Measurements from ENCODE around the gene TNFSF10. TPM values are rescaled to one million over a fixed set of nuclear protein-coding genes. Genes with fewer than 3 reads are reported as not detected.

The TNFSF10 gene
- total and polyA plus RNA-seq, 9 of the 15 experiments (the other 6 are each of a cell fraction or from before 2014, with no cell fraction given) = 0.07 to 1.3 (median 0.27) TPM; not detected in 1

- Histone ChIP-seq H3K9ac (ENCODE audit: insufficient read depth in 1 of 2, low read depth in 2 of 2, low read length in 2 of 2) (no peak overlapping the region), H3K4me3 (no peak overlapping the region), H3K27ac (ENCODE audit: extremely low read depth, low read depth, low read length) (no peak overlapping the region), H2AFZ (ENCODE audit: low read depth, low read length) (no peak overlapping the region), H3K4me2 (ENCODE audit: insufficient read depth, low read length) (no peak overlapping the region), H3K4me1 (replicated peaks in 1 of 2; ENCODE audit: control insufficient read depth in 2 of 2, insufficient read depth in 2 of 2, low read length in 2 of 2) (peaks cover 4 to 8% of the 10 kb centered on the region in 2 experiments; a peak in 3 of 5 replicates), H3K36me3 (ENCODE audit: control insufficient read depth, insufficient read depth, low read length) (no peaks in the 10 kb centered on the region), H4K20me1 (replicated peaks; ENCODE audit: control insufficient read depth, insufficient read depth, low read length) (no peaks in the 10 kb centered on the region), H3K9me1 (ENCODE audit: control insufficient read depth, insufficient read depth, low read length) (no peaks in the 10 kb centered on the region), H3K9me3 (replicated peaks; ENCODE audit: control insufficient read depth, insufficient read depth, low read depth, low read length) (no peaks in the 10 kb centered on the region), H3K79me2 (ENCODE audit: control insufficient read depth, insufficient read depth, low read length) (no peaks in the 10 kb centered on the region), H3K27me3 (ENCODE audit: control insufficient read depth in 2 of 2, insufficient read depth in 2 of 2, low read length in 2 of 2) (no peaks in the 10 kb centered on the region)
- 38% methylated on average over 4 of the region's 4 CpGs for WGBS (ENCODE audit: insufficient coverage, low coverage, missing lambda C conversion rate)
- in situ Hi-C loops (cut with MboI) (no loop called here), intact Hi-C loops (cut with micrococcal nuclease) (no loop called here)
- POLR2A ChIA-PET = no interaction called here
- no TSS peak for BruUV-seq (replicated peaks)
- CTCF ChIA-PET (ENCODE audit: low intra/inter-chr PET ratio) = interaction anchor here (0.6 kb wide), 1 partner anchor 88 kb away, joined by 3 read pairs; no protein-coding TSS in a partner anchor
- DNase-seq (ENCODE audit: extremely low read depth in 1 of 4, low spot score in 3 of 4) = no peak
- FAIRE-seq = no peak
- ATAC-seq = no peak
- no peak for TF ChIP-seq ELF4 (CRISPR knock-in tag; IDR thresholded peaks at IDR 0.05)
- no peak for TF ChIP-seq KLF13 (tag; IDR thresholded peaks at IDR 0.05; ENCODE audit: borderline replicate concordance, low read depth)
- no peak for TF ChIP-seq CBX5 (IDR thresholded peaks at IDR 0.05; ENCODE audit: borderline replicate concordance, low read depth)
- no peak for TF ChIP-seq ZNF354B (CRISPR knock-in tag; IDR thresholded peaks at IDR 0.05)
- TF ChIP-seq ZNF133 (CRISPR knock-in tag; IDR thresholded peaks at IDR 0.05) = no peak
- TF ChIP-seq NELFE (IDR thresholded peaks at IDR 0.05; ENCODE audit: insufficient read depth, insufficient read length) = no peak
- TF ChIP-seq POLR2G (IDR thresholded peaks at IDR 0.05; ENCODE audit: low read depth, low read length) = no peak
These were observed 36.8 kb upstream of the TNFSF10 start for GRCh38 chr3:172560026-172560425.

- POLR2A ChIA-PET = no interaction called here
- CTCF ChIA-PET (ENCODE audit: low intra/inter-chr PET ratio) = no interaction called here
- DNase-seq (ENCODE audit: extremely low read depth in 1 of 4, low spot score in 3 of 4) (no peak), ATAC-seq (no peak), FAIRE-seq (no peak)
- Histone ChIP-seq H3K4me3 (no peak overlapping the region), H3K4me2 (ENCODE audit: insufficient read depth, low read length) (no peak overlapping the region), H3K27me3 (ENCODE audit: control insufficient read depth in 2 of 2, insufficient read depth in 2 of 2, low read length in 2 of 2) (no peaks in the 10 kb centered on the region), H3K9me3 (replicated peaks; ENCODE audit: control insufficient read depth, insufficient read depth, low read depth, low read length) (no peaks in the 10 kb centered on the region), H3K9me1 (ENCODE audit: control insufficient read depth, insufficient read depth, low read length) (no peaks in the 10 kb centered on the region), H3K4me1 (replicated peaks in 1 of 2; ENCODE audit: control insufficient read depth in 2 of 2, insufficient read depth in 2 of 2, low read length in 2 of 2) (peaks cover 4 to 8% of the 10 kb centered on the region in 2 experiments; a peak in 3 of 5 replicates), H3K79me2 (ENCODE audit: control insufficient read depth, insufficient read depth, low read length) (no peaks in the 10 kb centered on the region), H3K36me3 (ENCODE audit: control insufficient read depth, insufficient read depth, low read length) (no peaks in the 10 kb centered on the region), H2AFZ (ENCODE audit: low read depth, low read length) (no peak overlapping the region), H3K9ac (ENCODE audit: insufficient read depth in 1 of 2, low read depth in 2 of 2, low read length in 2 of 2) (no peak overlapping the region), H4K20me1 (replicated peaks; ENCODE audit: control insufficient read depth, insufficient read depth, low read length) (no peaks in the 10 kb centered on the region), H3K27ac (ENCODE audit: extremely low read depth, low read depth, low read length) (no peak overlapping the region)
- WGBS (ENCODE audit: insufficient coverage, low coverage, missing lambda C conversion rate) = 45% methylated on average over 3 of the region's 3 CpGs
- intact Hi-C loops (cut with micrococcal nuclease) = no loop called here
- TF ChIP-seq TOE1 (IDR thresholded peaks at IDR 0.05; ENCODE audit: borderline replicate concordance) (no peak), TOE1 (CRISPR knock-in tag; IDR thresholded peaks at IDR 0.05; ENCODE audit: borderline replicate concordance, low read depth) (no peak), ASH1L (IDR thresholded peaks at IDR 0.05; ENCODE audit: borderline replicate concordance, low read depth, partially characterized antibody) (no peak), SMAD1 (IDR thresholded peaks at IDR 0.05; ENCODE audit: low read depth, low read length, partially characterized antibody) (no peak), RBM25 (IDR thresholded peaks at IDR 0.05; ENCODE audit: low read depth, low read length, severe bottlenecking) (no peak), PPARD (CRISPR knock-in tag; IDR thresholded peaks at IDR 0.05) (no peak), ZNF778 (CRISPR knock-in tag; IDR thresholded peaks at IDR 0.05) (no peak), ZNF12 (CRISPR knock-in tag; IDR thresholded peaks at IDR 0.05) (no peak)
- no TSS peak for BruUV-seq (replicated peaks)
- in situ Hi-C loops (cut with MboI) = no loop called here
These were observed 35.8 kb upstream of the TNFSF10 start for GRCh38 chr3:172559020-172559419.

Measured in K562 (cell line).